COR-L47 (cell line): ENCODE measurements around the gene GGA3.

ENCODE experiments used
- DNase-seq: peaks from one replicate; lab custom pipeline; 2025; lab: John Stamatoyannopoulos, UW

GGA3 gene

GRCh38 chr17:75245011-75245410, 16.4 kb downstream of the GGA3 start:
- DNase-seq, result no peak

- no peak for DNase-seq
These were observed 17.1 kb downstream of the GGA3 start for GRCh38 chr17:75244133-75244866.

GRCh38 chr17:75242461-75243042, 18.9 kb downstream of the GGA3 start:
- DNase-seq, result no peak

- no peak for DNase-seq
These were observed 19.4 kb downstream of the GGA3 start for GRCh38 chr17:75241996-75242460.

- no peak for DNase-seq
These were observed 19.9 kb downstream of the GGA3 start for GRCh38 chr17:75241502-75241901.

GRCh38 chr17:75241143-75241430, 20.3 kb downstream of the GGA3 start:
- DNase-seq, result no peak

GRCh38 chr17:75240394-75241142, 20.8 kb downstream of the GGA3 start:
- peak; percentile 17 for DNase-seq

- no peak for DNase-seq
These were observed 21.5 kb downstream of the GGA3 start for GRCh38 chr17:75239778-75240393.

- no peak for DNase-seq
These were observed 22.2 kb downstream of the GGA3 start for GRCh38 chr17:75239214-75239613.

- peak; percentile 28 for DNase-seq
These were observed 22.7 kb downstream of the GGA3 start for GRCh38 chr17:75238684-75239191.

GRCh38 chr17:75238020-75238580, 23.3 kb downstream of the GGA3 start:
- DNase-seq, result no peak

- no peak for DNase-seq
These were observed 24.0 kb downstream of the GGA3 start for GRCh38 chr17:75237100-75238014.

- DNase-seq, result no peak
These were observed 28.6 kb downstream of the GGA3 start for GRCh38 chr17:75232786-75233185.

GRCh38 chr17:75231741-75232464, 29.5 kb downstream of the GGA3 start:
- no peak for DNase-seq

- no peak for DNase-seq
These were observed 30.3 kb downstream of the GGA3 start for GRCh38 chr17:75231071-75231470.

GRCh38 chr17:75228847-75229246, 32.6 kb downstream of the GGA3 start:
- no peak for DNase-seq

- no peak for DNase-seq
These were observed 33.1 kb downstream of the GGA3 start for GRCh38 chr17:75228305-75228704.

GRCh38 chr17:75227729-75228128, 33.7 kb downstream of the GGA3 start:
- DNase-seq, result no peak

GRCh38 chr17:75225016-75225415, 36.4 kb downstream of the GGA3 start:
- DNase-seq, result no peak

GRCh38 chr17:75219815-75220214, 41.6 kb downstream of the GGA3 start:
- DNase-seq, result no peak
